Heart right ventricle (tissue), 16 donors: ENCODE measurements around the gene PRND. TPM values are rescaled to one million over a fixed set of nuclear protein-coding genes. Genes with fewer than 3 reads are reported as not detected.

Experiments used
- ATAC-seq, 8 donors: fragments of 200-7000 bp; cut with Tn5 transposase; one replicate each; pipeline ENCODE4 v1.9.1; 2020; ENCODE audit warnings: mild to moderate bottlenecking in 8 of 8, moderate library complexity in 8 of 8, moderate number of reproducible peaks in 1 of 8
- DNase-seq, 2 donors: peaks; one replicate each; pipeline ENCODE4 v3.0.0-alpha.2; 2020
- H3K27ac ChIP-seq, 10 donors: fragments of 200-600 bp; sonication (generic) in 2 of 10; one replicate each; pipeline versions ENCODE4 v1.5.0 to v1.8.0; 2020 to 2022; ENCODE audit warnings: mild to moderate bottlenecking in 3 of 10
- H3K27me3 ChIP-seq, 7 donors: fragments of 200-600 bp; one replicate each; pipeline ENCODE4 v1.8.0; 2021 to 2022; ENCODE audit warnings: mild to moderate bottlenecking in 2 of 7
- H3K36me3 ChIP-seq, 9 donors: fragments of 200-600 bp; sonication (generic) in 1 of 9; one replicate each; pipeline versions ENCODE4 v1.5.0 to v1.8.0; 2020 to 2022; ENCODE audit warnings: mild to moderate bottlenecking in 2 of 9
- H3K4me1 ChIP-seq, 9 donors: fragments of 200-600 bp; sonication (generic) in 1 of 9; one replicate each; pipeline versions ENCODE4 v1.5.0 to v1.8.0; 2020 to 2022; ENCODE audit warnings: mild to moderate bottlenecking in 4 of 9
- H3K4me3 ChIP-seq, 10 donors: fragments of 200-600 bp; sonication (generic) in 2 of 10; one replicate each; pipeline versions ENCODE4 v1.5.0 to v1.8.0; 2020 to 2022; ENCODE audit warnings: mild to moderate bottlenecking in 7 of 10, moderate library complexity in 2 of 10
- H3K9me3 ChIP-seq, 11 donors: fragments of 200-600 bp in 10 of 11; sonication (generic) in 2 of 11; one replicate each; pipeline versions ENCODE4 v1.5.0 to v1.8.0; 2013 to 2022; ENCODE audit warnings: mild to moderate bottlenecking in 2 of 11, control low read depth in 1 of 11, moderate library complexity in 1 of 11
- CTCF ChIP-seq, 9 donors: fragments of 200-600 bp; sonication (generic) in 2 of 9; IDR thresholded peaks; one replicate each; pipeline versions ENCODE4 v1.5.0 to v1.8.0; 2021 to 2022; ENCODE audit warnings: antibody characterized with exemption in 9 of 9, mild to moderate bottlenecking in 5 of 9, moderate library complexity in 1 of 9
- WGBS, 2 donors: extraction: QIAGEN DNeasy Blood & Tissue Kit; methylation state at CpG; one replicate each; pipeline ENCODE4 v1.1.7; 2013; ENCODE audit warnings: inconsistent platforms in 1 of 2; 5-methylcytosine and 5-hydroxymethylcytosine counted together
- intact Hi-C, 10 donors: fragments of 100-400 bp; cut with DNase I; formaldehyde crosslinking; loops; one replicate each; pipeline versions ENCODE4 v1.11.1 to v1.14.2; 2022
- polyA plus RNA-seq, 2 donors: library from polyadenylated mRNA; stranded (reverse); fragments of 200-250 nt; gene quantifications; one replicate each; pipeline ENCODE4 v1.2.3, GENCODE V29; 2013
- total RNA-seq, 10 donors: library from RNA; stranded (reverse); fragmentation: NEBNext Ultra II Directional in 3 of 10; extraction: Animal tissue kit (Norgen Biotek cat#: 25700) in 3 of 10; gene quantifications; one replicate each; pipeline versions ENCODE4 v1.2.1 to v1.2.4, GENCODE V29; 2021 to 2023
- donor health status: Arrhythmogenic right ventricular cardiomyopathy.
- donor health status: ischemic (EF 13 %, LVEDD 7.1; RV severe dilation, severe dysfunction).
- donor health status: healthy with polysubstance abuse.
- donor health status: DM: no; HTN: yes; CAD: no.
- donor health status: DM: no; HTN: no; CAD: no.
- donor health status: ischemic (EF 25% LVEDD 6.9; RV normal size, moderate dysfunction).
- donor health status: ischemic (EF 25% LVEDD 5.7; RV mildly dilated, moderate dysfunction).
- donor health status: healthy.
- donor health status: DM: yes; HTN: yes; CAD: no.
- donor health status: Ischemic cardiomyopathy.
- donor health status: ischemic (EF 35%, LVEDD 5.7; RV mildly dilated, moderate dysfunction).
- donor health status: nonischemic (EF 11% LVEDD 7.7; RV severe dilation, severe dysfunction).
- donor health status: DM: yes; HTN: yes; CAD: no.
- donor health status: PGD.
- donor health status: ischemic (EF 29% LVEDD 5.4; RV normal size, mild dysfunction).
- donor health status: nonischemic (EF 23%, LVEDD 6.1; RV moderate dilation, normal function).

PRND gene
- total and polyA plus RNA-seq, 12 donors = 0.06 to 0.17 (median 0.10) TPM; not detected in 8

GRCh38 chr20:4767084-4767483 lies 45.4 kb downstream of the PRND start:
- H3K27me3 ChIP-seq = no peaks in the 10 kb centered on the region
- H3K4me3 ChIP-seq = no peak overlapping the region
- H3K36me3 ChIP-seq = no peaks in the 10 kb centered on the region
- 86% methylated on average over 3 of the region's 3 CpGs for WGBS, 2 donors
- DNase-seq (no peak), ATAC-seq (no peak)
- peak overlapping the region in 1 of 10 donors; percentile 68 for H3K27ac ChIP-seq
- intact Hi-C loops = no loop called here
- peaks cover 0 to 34% (median 0%) of the 10 kb centered on the region in 9 donors for H3K4me1 ChIP-seq
- TF ChIP-seq CTCF (IDR thresholded peaks at IDR 0.05) = no peak
- peaks cover 0 to 14% (median 0%) of the 10 kb centered on the region in 11 donors for H3K9me3 ChIP-seq

DNA sequence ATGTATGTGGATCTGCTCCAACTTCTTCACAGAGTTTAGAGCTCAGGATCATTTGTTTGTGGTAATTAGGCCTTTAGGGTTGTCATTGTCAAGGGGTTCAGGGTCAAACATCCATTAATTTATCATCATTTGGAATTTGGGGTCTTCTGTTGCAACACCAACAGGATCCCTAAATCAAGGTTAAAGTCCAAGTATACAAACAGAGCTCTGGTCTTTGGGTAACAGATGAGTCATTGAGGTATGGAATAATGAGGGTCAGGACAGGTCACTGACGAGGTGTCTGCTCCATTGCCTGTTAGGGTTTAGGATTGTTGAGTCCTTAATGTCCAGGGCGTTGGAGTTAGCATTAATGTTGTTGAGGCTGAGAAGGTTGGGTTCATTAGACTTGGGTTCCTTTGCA lies 47.6 kb downstream of the PRND start:
- Histone ChIP-seq H3K4me1 (peaks cover 0 to 32% (median 0%) of the 10 kb centered on the region in 9 donors), H3K36me3 (no peaks in the 10 kb centered on the region), H3K9me3 (peaks cover 0 to 25% (median 3%) of the 10 kb centered on the region in 11 donors), H3K4me3 (no peak overlapping the region), H3K27me3 (no peaks in the 10 kb centered on the region), H3K27ac (no peak overlapping the region)
- no peak for ATAC-seq
- no peak for DNase-seq
- no peak for TF ChIP-seq CTCF (IDR thresholded peaks at IDR 0.05)
- intact Hi-C loops = no loop called here
- 86 to 93% methylated on average over 2 of the region's 2 CpGs for WGBS, 2 donors

DNA sequence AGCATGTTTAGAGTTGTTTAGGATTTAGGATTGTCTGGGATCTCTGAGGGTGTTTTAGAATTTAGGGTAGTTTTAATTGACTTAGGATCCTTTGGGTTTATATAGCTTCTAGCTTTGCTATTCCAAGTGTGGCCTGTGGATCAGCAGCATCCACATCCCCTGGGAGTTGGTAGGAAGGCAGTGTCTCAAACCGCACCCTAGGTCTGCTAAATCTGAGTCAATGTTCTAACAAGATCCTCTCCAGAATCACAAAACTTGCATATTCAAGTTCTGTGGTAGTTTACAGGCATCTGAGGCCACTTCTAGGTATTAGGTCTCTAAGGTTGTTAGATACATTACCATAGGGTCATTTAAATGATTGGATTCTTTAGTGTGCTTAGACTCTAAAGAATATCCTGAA lies 48.3 kb downstream of the PRND start:
- Histone ChIP-seq H3K4me3 (no peak overlapping the region), H3K36me3 (no peaks in the 10 kb centered on the region), H3K27ac (no peak overlapping the region), H3K4me1 (peaks cover 0 to 31% (median 0%) of the 10 kb centered on the region in 9 donors), H3K27me3 (no peaks in the 10 kb centered on the region), H3K9me3 (peaks cover 0 to 25% (median 3%) of the 10 kb centered on the region in 11 donors)
- TF ChIP-seq CTCF (IDR thresholded peaks at IDR 0.05) = no peak
- 63 to 70% methylated on average over 1 of the region's 1 CpG for WGBS, 2 donors
- no peak for ATAC-seq
- no peak for DNase-seq
- intact Hi-C loops = no loop called here

- WGBS, 2 donors = 76 to 86% methylated on average over 5 of the region's 5 CpGs
- Histone ChIP-seq H3K36me3 (no peaks in the 10 kb centered on the region), H3K4me1 (peaks cover 0 to 34% (median 0%) of the 10 kb centered on the region in 9 donors), H3K27ac (no peak overlapping the region), H3K9me3 (peaks cover 0 to 25% (median 3%) of the 10 kb centered on the region in 11 donors), H3K27me3 (no peaks in the 10 kb centered on the region), H3K4me3 (no peak overlapping the region)
- ATAC-seq (no peak), DNase-seq (no peak)
- intact Hi-C loops = no loop called here
- no peak for TF ChIP-seq CTCF (IDR thresholded peaks at IDR 0.05)
Measured at GRCh38 chr20:4771004-4771403, 49.3 kb downstream of the PRND start.
